Skeletal muscle tissue (tissue), 4 donors: ENCODE measurements around the gene DCUN1D1. TPM values are rescaled to one million over a fixed set of nuclear protein-coding genes. Genes with fewer than 3 reads are reported as not detected.

ENCODE experiments used
- H3K27ac ChIP-seq: one replicate; pipeline ENCODE4 v1.7.0; 2013; ENCODE audit warnings: mild to moderate bottlenecking, low read depth, low read length, inconsistent platforms
- H3K27me3 ChIP-seq, 3 donors: one replicate each; pipeline ENCODE4 v1.7.0; 2013; ENCODE audit warnings: low read length in 3 of 3; ENCODE audit not compliant: control insufficient read depth in 3 of 3, insufficient read depth in 3 of 3
- H3K36me3 ChIP-seq, 3 donors: one replicate each; pipeline ENCODE4 v1.7.0; 2013; ENCODE audit warnings: low read length in 3 of 3; ENCODE audit not compliant: control insufficient read depth in 3 of 3, insufficient read depth in 3 of 3
- H3K4me1 ChIP-seq, 3 donors: one replicate each; pipeline ENCODE4 v1.7.0; 2013; ENCODE audit warnings: low read length in 3 of 3, mild to moderate bottlenecking in 3 of 3; ENCODE audit not compliant: control insufficient read depth in 3 of 3, insufficient read depth in 3 of 3
- H3K4me3 ChIP-seq, 3 donors: one replicate each; pipeline ENCODE4 v1.7.0; 2013; ENCODE audit warnings: low read length in 3 of 3
- H3K9ac ChIP-seq, 3 donors: one replicate each; pipeline ENCODE4 v1.7.0; 2013; ENCODE audit warnings: low read length in 3 of 3, mild to moderate bottlenecking in 3 of 3, moderate library complexity in 2 of 3, low read depth in 1 of 3
- H3K9me3 ChIP-seq, 3 donors: one replicate each; pipeline ENCODE4 v1.7.0; 2013; ENCODE audit warnings: low read length in 3 of 3; ENCODE audit not compliant: control insufficient read depth in 3 of 3
- total RNA-seq: library from RNA; depleted of rRNA; stranded (reverse); fragments of >200 nt; gene quantifications from one replicate; pipeline ENCODE4 v1.2.3, GENCODE V29; 2014
- donor health status: Osteomylitis.

DCUN1D1 gene
- total RNA-seq, 1 donor from 2014 or later: 11.5 TPM

DNA sequence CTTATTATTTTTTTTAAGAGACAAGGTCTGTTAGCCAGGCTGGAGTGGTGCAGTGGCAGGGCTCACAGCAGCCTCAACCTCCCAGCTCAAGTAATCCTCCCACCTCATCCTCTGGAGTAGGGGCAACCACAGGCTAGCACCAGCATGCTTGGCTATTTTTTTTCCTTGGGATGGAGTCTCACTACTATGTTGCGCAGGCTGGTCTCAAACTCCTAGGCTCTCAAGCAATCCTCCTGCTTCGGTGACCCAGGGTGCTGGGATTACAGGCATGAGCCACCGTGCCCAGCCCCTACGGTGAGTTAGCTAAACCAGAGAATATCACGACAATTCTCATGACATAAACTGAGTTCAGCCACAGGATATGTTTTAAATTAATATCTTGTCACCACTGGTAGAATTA is 2.0 kb downstream of the DCUN1D1 start:
- Histone ChIP-seq H3K4me1 (peaks cover 17 to 20% (median 18%) of the 10 kb centered on the region in 3 donors), H3K36me3 (no peaks in the 10 kb centered on the region), H3K27me3 (no peaks in the 10 kb centered on the region), H3K27ac (no peak overlapping the region), H3K9ac (peak overlapping the region in 2 of 3 donors; percentile 11 to 84), H3K9me3 (no peaks in the 10 kb centered on the region), H3K4me3 (peak overlapping the region in 1 of 3 donors; percentile 85)

DNA sequence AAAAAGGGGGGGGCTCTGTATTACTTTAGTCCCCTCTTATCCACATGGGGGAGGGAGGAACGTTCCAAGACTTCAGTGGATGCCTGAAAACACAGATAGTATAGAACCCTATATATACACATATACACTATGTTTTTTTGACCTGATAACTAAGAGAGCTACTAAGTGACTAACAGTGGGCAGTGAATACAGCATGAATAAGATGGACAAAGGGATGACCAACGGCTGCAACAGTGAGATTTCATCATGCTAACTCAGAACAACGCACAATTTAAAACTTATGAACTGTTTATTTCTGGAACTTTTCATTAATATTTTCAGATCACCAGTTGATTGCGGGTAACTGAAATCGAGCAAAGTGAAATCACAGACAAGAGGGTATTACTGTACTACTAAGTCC is 7.3 kb downstream of the DCUN1D1 start:
- Histone ChIP-seq H3K27ac (no peak overlapping the region), H3K9me3 (no peaks in the 10 kb centered on the region), H3K9ac (no peak overlapping the region), H3K27me3 (no peaks in the 10 kb centered on the region), H3K4me3 (no peak overlapping the region), H3K36me3 (no peaks in the 10 kb centered on the region), H3K4me1 (peaks cover under 1 to 5% (median 2%) of the 10 kb centered on the region in 3 donors)

DNA sequence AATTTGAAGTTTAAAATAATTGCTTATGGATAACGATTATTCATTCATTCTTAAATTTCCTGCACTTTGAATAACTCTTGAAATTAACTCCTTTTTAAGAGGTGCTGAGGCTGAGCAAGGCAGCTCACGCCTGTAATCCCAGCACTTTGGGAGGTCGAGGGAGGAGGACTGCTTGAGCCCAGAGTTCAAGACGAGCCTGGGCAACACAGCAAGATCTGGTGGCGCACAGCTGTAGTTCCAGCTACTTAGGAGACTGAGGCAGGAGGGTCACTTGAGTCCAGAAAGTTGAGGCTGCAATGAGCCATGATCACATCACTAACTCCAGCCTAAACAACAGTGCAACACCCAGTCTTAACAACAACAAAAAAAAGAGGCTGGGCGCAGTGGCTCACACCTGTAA is 8.0 kb downstream of the DCUN1D1 start:
- no peaks in the 10 kb centered on the region for H3K36me3 ChIP-seq
- H3K4me1 ChIP-seq: peaks cover 0 to 5% (median 2%) of the 10 kb centered on the region in 3 donors
- no peaks in the 10 kb centered on the region for H3K9me3 ChIP-seq
- H3K27ac ChIP-seq: no peak overlapping the region
- H3K27me3 ChIP-seq: no peaks in the 10 kb centered on the region
- H3K9ac ChIP-seq: no peak overlapping the region
- no peak overlapping the region for H3K4me3 ChIP-seq

DNA sequence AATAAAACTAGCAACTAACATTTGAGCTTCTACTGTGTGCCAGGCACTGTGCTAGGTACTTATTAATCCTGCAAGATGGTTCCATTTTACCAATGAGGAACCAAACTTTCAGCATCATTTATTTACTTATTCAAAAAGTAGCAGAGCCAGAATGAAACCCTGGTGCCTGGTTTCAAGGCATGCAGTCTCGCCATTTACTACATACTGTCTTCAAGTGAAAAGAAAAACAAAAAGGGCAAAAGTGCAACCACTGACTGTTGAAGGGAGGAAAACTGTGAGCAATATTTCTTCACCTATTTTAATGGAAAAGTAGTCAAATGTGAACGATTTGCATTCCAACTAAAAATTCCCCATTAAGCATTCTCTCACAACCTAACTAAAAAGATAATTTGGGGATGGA is 8.7 kb downstream of the DCUN1D1 start:
- Histone ChIP-seq H3K4me1 (peaks cover 0 to 5% (median 2%) of the 10 kb centered on the region in 3 donors), H3K36me3 (no peaks in the 10 kb centered on the region), H3K9ac (no peak overlapping the region), H3K4me3 (no peak overlapping the region), H3K27me3 (no peaks in the 10 kb centered on the region), H3K9me3 (no peaks in the 10 kb centered on the region), H3K27ac (no peak overlapping the region)

DNA sequence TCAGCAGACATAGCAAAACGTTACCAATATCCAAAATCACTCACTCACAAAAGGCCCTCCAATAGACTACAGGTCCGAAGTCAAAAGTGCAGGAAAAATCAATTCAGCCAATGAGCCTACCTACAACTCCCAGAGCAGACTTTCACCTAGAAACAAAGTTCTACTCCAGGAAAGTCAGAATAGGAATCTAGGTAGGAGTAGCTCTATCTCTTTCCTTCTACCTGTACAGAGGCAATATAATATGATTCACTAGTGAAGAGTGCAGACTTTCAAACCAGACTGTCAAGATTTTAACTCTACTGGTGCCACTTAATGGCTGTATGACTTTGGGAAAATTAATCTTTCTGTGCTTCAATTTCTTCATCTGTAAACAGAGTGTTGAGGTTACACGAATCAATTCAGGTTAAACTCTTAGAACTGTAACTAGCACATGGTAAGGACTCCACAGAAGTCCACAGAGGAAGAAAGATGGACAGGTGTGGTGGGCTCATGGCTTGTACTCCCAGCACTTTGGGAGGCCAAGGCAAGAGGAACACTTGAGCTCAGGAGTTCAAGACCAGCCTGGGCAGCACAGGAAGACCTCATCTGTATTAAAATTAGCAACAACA is 9.4 kb downstream of the DCUN1D1 start:
- Histone ChIP-seq H3K36me3 (no peaks in the 10 kb centered on the region), H3K9me3 (no peaks in the 10 kb centered on the region), H3K9ac (no peak overlapping the region), H3K4me3 (no peak overlapping the region), H3K4me1 (peaks cover 0 to 11% (median 3%) of the 10 kb centered on the region in 3 donors), H3K27me3 (no peaks in the 10 kb centered on the region), H3K27ac (no peak overlapping the region)

DNA sequence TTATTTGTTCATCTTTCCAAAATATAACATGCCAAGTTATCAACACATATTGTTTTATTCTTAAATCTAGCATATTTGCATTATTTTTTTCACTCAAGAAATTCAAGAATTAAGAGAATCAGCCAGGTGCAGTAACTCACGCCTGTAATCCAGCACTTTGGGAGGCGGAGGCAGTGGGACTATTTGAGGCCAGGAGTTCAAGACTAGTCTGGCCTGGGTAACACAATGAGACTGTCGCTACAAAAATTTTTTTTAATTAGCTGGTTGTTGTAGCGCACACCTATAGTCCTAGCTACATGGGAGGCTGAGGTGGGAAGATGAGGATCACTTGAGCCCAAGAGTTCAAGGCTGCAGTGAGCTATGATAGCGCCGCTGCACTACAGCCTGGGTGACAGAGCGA is 10.5 kb downstream of the DCUN1D1 start:
- Histone ChIP-seq H3K9ac (no peak overlapping the region), H3K4me1 (peaks cover 0 to 13% (median 3%) of the 10 kb centered on the region in 3 donors), H3K27ac (no peak overlapping the region), H3K27me3 (no peaks in the 10 kb centered on the region), H3K9me3 (no peaks in the 10 kb centered on the region), H3K36me3 (no peaks in the 10 kb centered on the region), H3K4me3 (no peak overlapping the region)

DNA sequence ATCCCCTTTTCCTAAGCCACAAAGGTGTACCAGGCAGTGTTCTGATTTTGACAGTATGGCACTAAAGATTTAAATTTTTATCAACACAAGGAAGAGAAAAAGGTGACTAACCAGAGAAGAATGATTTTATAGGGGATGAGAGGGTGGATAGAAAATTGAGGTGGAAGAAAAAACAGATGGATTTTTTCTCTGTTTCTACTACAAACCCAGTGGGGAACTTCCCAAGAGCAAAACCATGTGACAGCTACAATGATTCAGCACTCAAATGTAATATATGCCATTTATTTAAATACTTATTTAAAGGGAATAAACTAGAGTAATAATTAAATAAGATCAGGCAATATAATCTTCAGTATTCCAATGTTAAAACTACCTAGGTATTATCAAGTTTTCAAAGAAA is 11.1 kb downstream of the DCUN1D1 start:
- Histone ChIP-seq H3K4me3 (no peak overlapping the region), H3K4me1 (peaks cover 0 to 13% (median 3%) of the 10 kb centered on the region in 3 donors), H3K9ac (no peak overlapping the region), H3K36me3 (no peaks in the 10 kb centered on the region), H3K27ac (no peak overlapping the region), H3K27me3 (no peaks in the 10 kb centered on the region), H3K9me3 (no peaks in the 10 kb centered on the region)

DNA sequence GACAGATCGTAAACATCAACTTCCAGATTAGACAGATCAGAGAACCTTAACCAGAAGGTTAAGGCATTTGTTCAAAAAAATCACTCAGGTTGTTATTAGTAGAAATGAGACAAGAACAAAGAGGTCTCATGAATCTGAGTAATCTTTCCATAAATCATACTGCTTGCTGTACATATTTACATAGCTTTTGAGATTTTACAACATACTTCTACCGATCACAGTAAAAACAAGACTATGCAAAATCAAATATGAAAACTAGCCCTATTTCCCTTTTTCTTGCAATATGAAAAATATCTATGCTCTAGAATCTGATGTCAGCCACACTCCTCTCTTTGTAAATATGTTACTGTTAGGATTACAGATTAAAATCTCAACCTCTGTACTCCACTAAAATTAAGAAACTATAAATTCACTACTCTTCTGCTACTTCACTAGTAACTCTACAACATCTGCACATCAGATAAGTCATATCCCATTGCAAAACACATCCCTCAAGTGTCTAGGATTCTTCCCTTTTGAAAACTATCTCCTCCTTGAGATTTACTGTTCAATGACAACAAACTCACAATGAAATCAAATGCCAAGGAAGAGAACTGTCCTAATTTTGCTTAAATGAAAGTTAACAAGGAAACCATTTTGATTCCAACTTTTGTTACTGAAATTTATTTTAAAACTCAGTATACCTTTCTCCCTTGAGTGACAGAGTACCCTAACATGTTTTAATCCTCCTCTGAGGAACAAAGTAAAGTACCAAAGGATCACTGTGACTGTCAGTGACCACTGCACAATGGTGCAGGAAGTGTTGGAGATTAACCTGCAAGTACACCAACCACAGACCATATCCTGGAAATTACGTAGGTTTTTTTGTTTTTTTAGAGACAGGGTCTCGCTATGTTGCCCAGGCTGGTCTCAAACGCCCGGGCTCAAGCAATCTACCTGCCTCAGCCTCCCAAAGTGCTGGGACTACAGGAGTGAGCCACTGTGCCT is 12.8 kb downstream of the DCUN1D1 start:
- no peaks in the 10 kb centered on the region for H3K36me3 ChIP-seq
- H3K4me1 ChIP-seq: peaks cover 3 to 13% (median 4%) of the 10 kb centered on the region in 3 donors
- H3K27me3 ChIP-seq: no peaks in the 10 kb centered on the region
- no peak overlapping the region for H3K27ac ChIP-seq
- no peak overlapping the region for H3K9ac ChIP-seq
- no peaks in the 10 kb centered on the region for H3K9me3 ChIP-seq
- H3K4me3 ChIP-seq: no peak overlapping the region

DNA sequence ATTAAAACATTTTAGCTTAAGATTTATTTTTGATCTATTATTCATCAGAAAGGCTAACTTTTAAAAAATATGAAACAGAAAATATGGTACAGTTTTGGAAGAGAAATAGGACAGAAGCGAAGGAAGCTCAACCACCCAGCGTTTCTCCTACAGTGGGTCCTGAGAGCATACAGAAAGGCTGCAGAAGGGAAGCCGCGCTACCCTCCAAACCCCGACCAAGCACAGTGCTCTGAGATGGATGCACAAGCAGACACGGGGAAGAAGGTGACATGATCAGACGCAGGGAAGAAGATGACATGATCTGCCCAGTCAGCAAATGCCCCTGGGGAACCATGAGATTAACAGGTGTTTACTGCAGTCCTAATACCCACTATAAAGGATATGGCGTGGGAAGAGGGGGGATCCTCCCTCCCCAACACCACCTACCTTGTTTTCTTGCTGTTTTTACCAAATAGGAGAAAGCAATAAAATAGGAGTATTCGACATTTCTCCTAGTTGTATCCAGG is 14.4 kb downstream of the DCUN1D1 start:
- Histone ChIP-seq H3K4me3 (no peak overlapping the region), H3K9me3 (no peaks in the 10 kb centered on the region), H3K27me3 (no peaks in the 10 kb centered on the region), H3K9ac (no peak overlapping the region), H3K36me3 (no peaks in the 10 kb centered on the region), H3K27ac (no peak overlapping the region), H3K4me1 (peaks cover 11 to 17% (median 13%) of the 10 kb centered on the region in 3 donors)

DNA sequence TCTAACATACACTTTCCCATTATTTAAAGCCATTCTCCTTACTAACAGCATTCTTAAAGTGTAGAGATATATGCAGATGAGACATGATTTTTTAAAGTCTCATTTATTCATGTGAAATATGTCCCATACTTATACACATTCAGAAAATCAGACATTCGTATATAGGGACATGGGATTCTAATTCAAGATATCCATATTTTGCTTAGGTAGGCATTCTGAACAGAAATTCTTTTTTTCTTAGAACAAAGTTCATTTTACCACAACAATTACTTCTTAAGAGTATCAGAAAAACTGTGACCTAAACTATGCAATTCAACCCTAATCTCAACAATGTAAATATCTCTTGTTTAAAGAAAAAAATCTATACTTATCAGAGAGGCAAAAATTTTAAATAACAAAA is 16.2 kb downstream of the DCUN1D1 start:
- H3K4me1 ChIP-seq: peaks cover 16 to 27% (median 27%) of the 10 kb centered on the region in 3 donors
- no peaks in the 10 kb centered on the region for H3K9me3 ChIP-seq
- no peak overlapping the region for H3K9ac ChIP-seq
- no peaks in the 10 kb centered on the region for H3K27me3 ChIP-seq
- H3K27ac ChIP-seq: no peak overlapping the region
- H3K36me3 ChIP-seq: no peaks in the 10 kb centered on the region
- H3K4me3 ChIP-seq: no peak overlapping the region
